ENCODE results near the gene MBP.

Gene MBP

DNA sequence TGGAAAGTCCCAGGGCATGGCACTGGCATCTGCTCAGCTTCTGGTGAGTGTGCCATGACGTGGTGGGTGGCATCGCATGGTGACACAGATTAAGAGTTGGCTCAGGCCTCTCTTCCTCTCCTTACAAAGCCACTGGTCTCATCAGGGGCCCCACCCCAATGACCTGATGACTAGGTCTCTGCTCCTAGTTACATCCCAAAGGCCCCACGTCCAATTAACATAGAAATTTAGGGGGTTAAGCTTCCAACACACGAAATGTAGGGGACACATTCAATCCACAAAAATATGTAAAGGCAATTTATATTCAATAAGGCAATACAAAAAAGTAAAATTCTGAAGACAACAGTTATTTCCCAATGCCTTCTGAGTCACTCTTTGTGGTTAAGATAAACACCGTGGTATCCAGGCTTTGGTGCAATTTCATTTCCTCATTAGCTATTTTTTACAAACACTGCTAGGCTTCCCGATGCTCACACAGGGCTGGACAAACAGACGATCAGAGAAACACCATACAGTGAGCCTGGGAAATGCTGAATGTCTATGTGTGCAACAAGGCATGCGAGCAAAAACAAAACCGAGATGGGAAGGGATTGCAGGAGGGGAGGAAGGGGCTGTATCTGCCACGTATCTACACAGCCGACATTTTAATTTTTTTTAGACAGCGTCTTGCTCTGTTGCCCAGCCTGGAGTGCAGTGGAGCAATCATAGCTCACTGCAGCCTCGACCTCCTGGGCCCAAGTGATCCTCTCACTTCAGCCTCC lies 67.2 kb downstream of the MBP start:
- peak; percentile 93 to 98 (median 96) for DNase-seq

- DNase-seq, result peak; percentile 74 to 89 (median 86)
Measured at GRCh38 chr18:77063260-77063659, 69.3 kb downstream of the MBP start.

GRCh38 chr18:77062518-77063003 lies 70.0 kb downstream of the MBP start:
- DNase-seq, result no peak

DNA sequence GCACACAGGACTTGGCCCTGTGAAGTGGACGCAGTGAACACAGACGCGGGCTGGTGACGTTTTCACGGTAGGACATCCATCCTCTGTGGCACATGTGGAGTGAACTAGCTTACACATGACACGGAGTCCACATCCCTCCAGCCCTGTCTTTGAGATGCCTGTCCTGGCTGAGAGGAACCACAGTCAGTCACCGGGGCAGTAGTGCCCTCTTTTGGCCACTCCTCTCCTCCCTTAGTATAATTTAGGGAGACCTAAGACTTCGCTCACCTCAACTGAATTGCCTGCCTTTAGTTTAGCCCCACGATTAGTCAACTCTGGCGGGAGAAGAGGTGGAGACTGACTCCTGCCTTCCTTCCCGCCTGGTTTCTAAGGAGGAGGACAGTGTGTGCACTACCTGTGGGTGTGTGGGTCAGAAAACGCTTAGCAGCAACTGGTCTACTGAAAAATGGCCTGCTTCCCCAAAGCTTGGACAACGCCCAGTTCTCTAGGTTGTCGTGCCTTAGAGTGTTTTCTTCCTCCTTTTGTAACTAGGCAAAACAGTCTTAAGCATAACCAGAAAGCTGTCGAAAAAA lies 70.6 kb downstream of the MBP start:
- DNase-seq, result peak; percentile 83 to 94 (median 90)

DNA sequence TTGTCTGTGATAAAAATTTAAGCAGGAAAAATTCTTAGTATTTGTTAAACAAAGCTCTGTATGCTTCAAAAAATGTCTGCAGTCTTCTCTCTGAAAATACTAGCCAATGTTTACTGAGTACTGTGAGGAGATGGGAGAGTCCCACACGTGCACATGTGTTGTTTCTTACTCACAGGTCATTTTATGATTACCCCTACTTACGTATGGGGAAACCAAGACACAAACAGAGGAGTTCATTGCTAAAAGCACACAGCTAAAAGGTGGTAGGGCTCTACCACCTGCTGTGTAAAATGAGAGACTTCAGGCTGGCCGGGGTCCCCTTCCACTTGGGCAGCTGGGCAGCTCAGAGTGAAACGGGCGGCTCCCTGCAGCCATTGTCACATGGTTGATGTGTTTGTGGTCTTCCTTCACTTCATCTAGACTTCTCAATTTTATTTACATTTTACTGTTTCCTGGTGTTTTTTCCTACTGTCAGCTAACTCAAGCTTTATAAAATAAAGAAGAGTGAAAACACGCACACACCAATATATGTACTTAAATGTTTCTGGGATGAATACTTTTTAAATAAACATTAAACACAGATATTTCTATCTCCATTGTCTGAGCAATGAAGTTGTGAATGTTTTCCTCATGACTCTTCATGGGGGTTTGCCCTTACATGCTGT lies 71.2 kb downstream of the MBP start:
- no peak for DNase-seq

DNA sequence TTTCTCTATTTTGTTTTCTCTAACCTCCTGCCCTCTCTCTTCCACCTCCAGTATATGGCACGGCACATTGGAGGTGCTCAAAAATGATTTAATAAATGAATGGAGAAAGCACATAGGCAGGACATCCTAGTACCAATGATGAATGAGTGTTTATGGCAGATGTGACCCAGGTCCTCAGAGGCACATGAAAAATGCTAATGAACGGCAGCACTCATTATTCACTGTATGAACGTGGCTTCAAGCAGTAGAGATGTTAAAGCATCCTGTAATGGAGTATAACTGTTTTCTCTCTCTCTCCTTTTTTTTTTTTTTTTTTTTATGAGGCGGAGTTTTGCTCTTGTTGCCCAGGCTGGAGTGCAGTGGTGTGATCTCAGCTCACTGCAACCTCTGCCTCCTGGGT lies 72.4 kb downstream of the MBP start:
- no peak for DNase-seq

DNA sequence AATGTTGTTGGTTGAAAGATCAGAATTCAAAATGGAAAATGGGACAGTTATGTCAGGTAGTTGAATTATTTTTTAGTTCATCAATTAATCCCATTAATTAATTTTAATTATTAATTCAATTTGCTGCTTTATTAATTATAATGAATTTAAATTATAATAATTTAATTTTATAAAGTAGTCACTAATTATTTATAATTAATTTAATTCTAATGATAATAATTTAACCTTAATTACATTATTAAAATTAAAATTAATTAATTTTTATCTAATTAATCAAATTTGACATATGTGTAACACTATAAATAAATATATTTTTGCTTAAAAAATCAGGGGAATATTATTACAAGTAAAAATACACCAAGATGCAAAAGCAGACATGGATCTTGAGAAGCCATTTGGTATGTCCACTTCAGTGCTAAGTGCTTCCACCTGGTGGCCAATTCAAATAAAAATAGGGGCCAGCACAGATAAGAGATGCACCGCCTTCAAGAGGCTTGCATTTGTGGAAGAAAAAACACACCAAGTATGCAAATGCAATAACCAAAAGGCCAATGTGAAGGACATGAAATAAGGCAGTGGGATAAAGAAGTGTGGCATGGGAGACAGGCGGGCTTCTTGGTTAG lies 73.2 kb downstream of the MBP start:
- DNase-seq, result peak; percentile 77 to 85 (median 80)

DNA sequence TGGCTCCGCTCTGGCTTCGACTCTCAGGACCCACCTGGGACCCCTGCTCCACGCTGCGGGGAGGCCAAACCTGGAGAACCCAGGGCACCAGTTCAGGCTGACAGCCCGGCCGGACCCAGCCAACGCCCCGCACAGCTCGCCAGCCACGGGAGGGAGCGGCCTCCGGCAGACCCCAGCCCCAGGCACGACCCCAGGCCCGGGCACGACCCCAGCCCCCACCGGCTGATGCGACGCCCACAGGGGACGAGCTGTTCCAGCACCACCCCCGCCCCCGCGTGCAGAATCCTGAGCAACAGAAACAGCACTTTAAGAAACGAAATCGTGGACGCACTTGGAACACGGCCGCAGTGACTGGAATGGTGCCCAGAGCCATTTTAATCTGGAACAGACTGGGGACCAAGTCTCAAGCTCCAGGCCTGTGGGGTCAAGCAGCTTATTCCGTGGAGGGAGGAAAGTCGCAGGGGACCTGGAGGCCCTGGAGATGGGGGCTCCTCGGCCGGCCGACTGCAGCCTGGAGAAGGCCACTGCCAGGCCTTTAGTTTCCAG lies 74.2 kb downstream of the MBP start:
- DNase-seq, result peak in 1 of 4 experiments; percentile 1

- peak; percentile 59 to 81 (median 72) for DNase-seq
Measured at GRCh38 chr18:77057006-77057395, 75.6 kb downstream of the MBP start.

GRCh38 chr18:77056344-77057005 lies 76.1 kb downstream of the MBP start:
- DNase-seq, result peak; percentile 61 to 83 (median 76)

- peak; percentile 41 to 74 (median 55) for DNase-seq
Measured at GRCh38 chr18:77055429-77056300, 76.9 kb downstream of the MBP start.

- DNase-seq, result peak; percentile 95 to 99 (median 98)
Measured at GRCh38 chr18:77054606-77055428, 77.8 kb downstream of the MBP start.

GRCh38 chr18:77054288-77054605 lies 78.3 kb downstream of the MBP start:
- DNase-seq, result peak in 2 of 4 experiments; percentile 35 to 63

DNA sequence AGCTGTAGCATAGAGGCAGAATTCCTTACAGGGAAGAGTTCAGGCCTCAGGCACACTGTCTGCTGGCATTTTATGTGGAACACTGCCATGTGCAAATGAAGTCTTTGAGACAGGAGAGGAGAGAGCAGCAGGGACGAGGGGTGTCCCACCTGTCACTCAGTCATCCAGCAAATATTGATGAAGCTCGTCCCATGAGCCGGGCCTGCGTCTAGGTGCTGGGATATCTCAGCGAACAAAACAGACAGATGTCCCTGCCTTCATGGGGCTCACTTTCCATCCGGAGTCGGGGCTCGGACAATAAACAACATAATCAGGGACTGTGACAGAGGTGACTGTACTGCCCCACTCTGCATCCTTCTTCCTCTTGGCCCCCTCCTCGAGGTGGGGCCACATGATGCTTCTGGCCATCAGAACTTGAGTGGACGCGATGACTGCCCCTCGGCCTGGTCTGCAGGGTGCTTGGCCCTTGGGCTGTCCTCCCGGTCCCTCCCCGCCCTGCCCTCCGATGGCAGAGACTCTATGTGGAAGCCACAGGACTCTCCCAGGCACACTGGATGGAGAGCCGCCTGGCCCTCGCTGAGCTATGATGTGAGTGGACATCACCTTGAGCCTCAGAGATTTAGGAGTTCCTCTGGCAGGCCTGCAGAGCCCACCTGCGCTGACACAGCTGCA lies 78.8 kb downstream of the MBP start:
- no peak for DNase-seq

- DNase-seq, result peak; percentile 84 to 93 (median 88)
Measured at GRCh38 chr18:77052983-77053309, 79.6 kb downstream of the MBP start.

- no peak for DNase-seq
Measured at GRCh38 chr18:77052297-77052982, 80.1 kb downstream of the MBP start.

- DNase-seq, result no peak
Measured at GRCh38 chr18:77051581-77052296, 80.8 kb downstream of the MBP start.

DNA sequence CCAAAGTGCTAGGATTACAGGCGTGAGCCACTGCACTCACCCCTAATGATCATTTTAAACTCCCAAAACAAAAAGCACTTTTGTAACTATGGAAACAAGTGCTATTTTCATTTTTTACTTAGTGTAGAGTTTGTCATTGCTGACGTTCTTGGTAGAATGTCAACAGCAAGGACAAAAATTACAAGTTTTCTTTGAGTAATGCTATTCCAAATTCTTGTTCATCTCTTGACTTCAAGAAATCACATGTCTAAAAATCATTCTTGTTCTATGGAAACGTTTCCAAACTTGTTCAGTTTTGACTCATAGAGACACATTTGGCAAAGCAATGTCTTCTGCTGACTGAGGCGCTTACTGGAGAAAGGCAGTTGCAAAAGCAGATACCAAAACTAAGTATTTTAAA lies 82.6 kb downstream of the MBP start:
- DNase-seq, result peak; percentile 31 to 85 (median 51)
